H1 (cell line): ENCODE data around the gene PAQR8. TPM values are rescaled to one million over a fixed set of nuclear protein-coding genes. Genes with fewer than 3 reads are reported as not detected.

ENCODE experiments used
- CTCF ChIA-PET: fragments of 300-600 bp; sonication (Branson Sonifier 250); formaldehyde crosslinking; loops from one replicate; lab custom pipeline; 2021; ENCODE audit not compliant: partially characterized antibody; lab: Charles Lee
- POLR2A ChIA-PET: fragments of 300-600 bp; sonication (Branson Sonifier 250); formaldehyde crosslinking; loops from one replicate; lab custom pipeline; 2021; ENCODE audit warnings: inconsistent platforms; ENCODE audit not compliant: partially characterized antibody; lab: Charles Lee
- DNase-seq, 2 experiments: peaks; one replicate each; pipeline versions ENCODE4 v3.0.0 to v3.0.0-alpha.2; 2010 to 2022; ENCODE audit warnings: low spot score in 2 of 2, low read depth in 1 of 2, mixed read lengths in 1 of 2
- FAIRE-seq: peaks from 2 replicates; lab custom pipeline; 2011; peaks lifted over from hg19 to GRCh38; lab: Jason Lieb, UNC
- H2AFZ ChIP-seq: 2 replicates; pipeline ENCODE4 v1.8.1; 2012; ENCODE audit warnings: low read length, inconsistent platforms
- H2AK5ac ChIP-seq: 2 replicates; pipeline ENCODE4 v1.6.1; 2013; ENCODE audit warnings: low read depth, low read length
- H2BK120ac ChIP-seq: replicated peaks from 2 replicates; pipeline ENCODE3; 2013; ENCODE audit warnings: low read depth, low read length, inconsistent platforms
- H2BK12ac ChIP-seq: 2 replicates; pipeline ENCODE4 v1.6.1; 2013; ENCODE audit warnings: low read depth, low read length
- H2BK15ac ChIP-seq: 2 replicates; pipeline ENCODE4 v1.6.1; 2013; ENCODE audit warnings: low read length
- H2BK20ac ChIP-seq: 2 replicates; pipeline ENCODE4 v1.6.1; 2013; ENCODE audit warnings: low read length
- H2BK5ac ChIP-seq: 2 replicates; pipeline ENCODE4 v1.6.1; 2013; ENCODE audit warnings: low read depth, low read length
- H3K14ac ChIP-seq: 2 replicates; pipeline ENCODE4 v1.6.1; 2013; ENCODE audit warnings: inconsistent platforms; ENCODE audit not compliant: insufficient read length
- H3K18ac ChIP-seq: 2 replicates; pipeline ENCODE4 v1.6.1; 2013; ENCODE audit warnings: low read length; ENCODE audit errors: extremely low read depth
- H3K23ac ChIP-seq: 2 replicates; pipeline ENCODE4 v1.6.1; 2013; ENCODE audit warnings: inconsistent platforms; ENCODE audit not compliant: insufficient read length
- H3K23me2 ChIP-seq: 2 replicates; pipeline ENCODE4 v1.6.1; 2013; ENCODE audit warnings: low read depth, low read length
- H3K27ac ChIP-seq: 2 replicates; pipeline ENCODE4 v1.6.1; 2011; ENCODE audit warnings: low read depth, low read length, inconsistent platforms
- H3K27me3 ChIP-seq, 4 experiments: replicated peaks in 1 of 4; 1 replicate in 1 of 4; 2 replicates in 3 of 4; pipeline versions ENCODE4 v1.6.1 to v1.8.1; 2011 to 2013; ENCODE audit warnings: low read length in 3 of 4, mild to moderate bottlenecking in 3 of 4, inconsistent platforms in 2 of 4, mixed read lengths in 2 of 4, moderate library complexity in 1 of 4; ENCODE audit not compliant: control insufficient read depth in 3 of 4, insufficient read depth in 3 of 4; ENCODE audit errors: extremely low read depth in 1 of 4
- H3K36me3 ChIP-seq, 4 experiments: 2 replicates each; pipeline versions ENCODE4 v1.6.1 to v1.8.1; 2011 to 2013; ENCODE audit warnings: mild to moderate bottlenecking in 4 of 4, low read length in 3 of 4, moderate library complexity in 2 of 4, control low read depth in 1 of 4, inconsistent platforms in 1 of 4; ENCODE audit not compliant: insufficient read depth in 4 of 4, control insufficient read depth in 2 of 4
- H3K4ac ChIP-seq: replicated peaks from 2 replicates; pipeline ENCODE3; 2013; ENCODE audit warnings: low read length, low read depth, mixed read lengths, inconsistent platforms; ENCODE audit not compliant: insufficient read length
- H3K4me1 ChIP-seq, 4 experiments: replicated peaks in 1 of 4; 1 replicate in 1 of 4; 2 replicates in 3 of 4; pipeline versions ENCODE4 v1.6.1 to v1.8.1; 2011 to 2013; ENCODE audit warnings: low read length in 3 of 4, inconsistent platforms in 2 of 4, mixed read lengths in 1 of 4; ENCODE audit not compliant: insufficient read depth in 4 of 4, control insufficient read depth in 3 of 4
- H3K4me2 ChIP-seq, 2 experiments: 2 replicates each; pipeline versions ENCODE4 v1.6.1 to v1.8.1; 2011 to 2013; ENCODE audit warnings: low read depth in 2 of 2, low read length in 2 of 2, control low read depth in 1 of 2, inconsistent platforms in 1 of 2, mild to moderate bottlenecking in 1 of 2; ENCODE audit not compliant: insufficient read depth in 1 of 2
- H3K4me3 ChIP-seq, 4 experiments: fragments of 200-600, 300-600 bp in 1 of 4; sonication (generic), shearing (Covaris generic), sonication (Bioruptor Twin) in 1 of 4; 2 replicates each; pipeline versions ENCODE4 v1.5.1 to v1.8.1; 2011 to 2016; ENCODE audit warnings: low read length in 4 of 4, low read depth in 3 of 4, control low read depth in 2 of 4, inconsistent platforms in 2 of 4, mild to moderate bottlenecking in 2 of 4, mixed read lengths in 1 of 4, moderate library complexity in 1 of 4; ENCODE audit not compliant: insufficient read depth in 2 of 4; ENCODE audit errors: extremely low read depth in 1 of 4
- H3K56ac ChIP-seq: replicated peaks from 2 replicates; pipeline ENCODE3; 2013; ENCODE audit warnings: low read depth, mild to moderate bottlenecking, mixed read lengths, low read length, inconsistent platforms; ENCODE audit not compliant: insufficient read length
- H3K79me1 ChIP-seq: 2 replicates; pipeline ENCODE4 v1.6.1; 2013; ENCODE audit warnings: low read depth, low read length, control low read depth
- H3K79me2 ChIP-seq, 2 experiments: 2 replicates each; pipeline versions ENCODE4 v1.6.1 to v1.8.1; 2012 to 2013; ENCODE audit warnings: low read length in 2 of 2, mild to moderate bottlenecking in 2 of 2, inconsistent platforms in 1 of 2; ENCODE audit not compliant: insufficient read depth in 2 of 2, control insufficient read depth in 1 of 2
- H3K9ac ChIP-seq, 4 experiments: replicated peaks in 1 of 4; 1 replicate in 1 of 4; 2 replicates in 3 of 4; pipeline versions ENCODE4 v1.6.1 to v1.8.1; 2011 to 2013; ENCODE audit warnings: low read depth in 3 of 4, low read length in 3 of 4, control low read depth in 2 of 4, mild to moderate bottlenecking in 2 of 4, moderate library complexity in 2 of 4, inconsistent platforms in 1 of 4; ENCODE audit errors: extremely low read depth in 1 of 4
- H3K9me3 ChIP-seq, 2 experiments: 2 replicates each; pipeline versions ENCODE4 v1.6.1 to v1.8.1; 2012 to 2013; ENCODE audit warnings: mild to moderate bottlenecking in 2 of 2, moderate library complexity in 2 of 2, control low read depth in 1 of 2, inconsistent platforms in 1 of 2, low read depth in 1 of 2, low read length in 1 of 2, mixed read lengths in 1 of 2; ENCODE audit not compliant: insufficient read depth in 2 of 2
- H4K20me1 ChIP-seq, 2 experiments: replicated peaks in 1 of 2; 2 replicates each; pipeline versions ENCODE3 to v1.8.1; 2011 to 2013; ENCODE audit warnings: inconsistent platforms in 2 of 2, low read length in 2 of 2, mild to moderate bottlenecking in 1 of 2; ENCODE audit not compliant: insufficient read depth in 2 of 2, control insufficient read depth in 1 of 2
- H4K5ac ChIP-seq: 2 replicates; pipeline ENCODE4 v1.6.1; 2013; ENCODE audit warnings: low read length, low read depth, mixed read lengths, inconsistent platforms; ENCODE audit not compliant: insufficient read length
- H4K8ac ChIP-seq: 2 replicates; pipeline ENCODE4 v1.8.0; 2013; ENCODE audit warnings: mild to moderate bottlenecking, moderate library complexity, low read length, inconsistent platforms; ENCODE audit not compliant: insufficient read depth; ENCODE audit errors: extremely low read depth
- H4K91ac ChIP-seq: replicated peaks from 2 replicates; pipeline ENCODE3; 2013; ENCODE audit warnings: low read length, mixed read lengths, inconsistent platforms; ENCODE audit not compliant: insufficient read length
- EZH2 ChIP-seq: fragments of 200-600 bp; sonication (generic); IDR thresholded peaks from 2 replicates; pipeline ENCODE4 v1.7.1; 2012; ENCODE audit warnings: low read depth, mild to moderate bottlenecking, moderate library complexity, low read length, inconsistent platforms; ENCODE audit not compliant: severe bottlenecking
- JUN ChIP-seq: IDR thresholded peaks from 2 replicates; pipeline ENCODE4 v1.6.1; 2011; ENCODE audit warnings: low read depth, mild to moderate bottlenecking, improper control_type of control experiment, low read length
- NRF1 ChIP-seq: IDR thresholded peaks from 2 replicates; pipeline ENCODE4 v1.6.1; 2011; ENCODE audit warnings: mild to moderate bottlenecking, low read depth, low read length, improper control_type of control experiment
- SP4 ChIP-seq: IDR thresholded peaks from 2 replicates; pipeline ENCODE4 v1.6.1; 2012; ENCODE audit warnings: low read length, inconsistent platforms
- WGBS, 2 experiments: shearing (Covaris generic) in 1 of 2; methylation state at CpG; one replicate each; pipeline versions ENCODE4 v1.1.6 to v1.1.7; 2013 to 2015; ENCODE audit warnings: low lambda C conversion rate in 2 of 2, mixed read lengths in 2 of 2, inconsistent platforms in 1 of 2, low coverage in 1 of 2, missing lambda C conversion rate in 1 of 2; ENCODE audit not compliant: insufficient replicate concordance in 2 of 2, insufficient coverage in 1 of 2, insufficient read length in 1 of 2; ENCODE audit errors: extremely low coverage in 1 of 2, missing lambda C conversion rate in 1 of 2; 5-methylcytosine and 5-hydroxymethylcytosine counted together
- long read RNA-seq, 2 experiments: library from RNA in 1 of 2; library from capped mRNA in 1 of 2; stranded (forward); transcript quantifications; one replicate each; pipeline ENCODE4 v2.0.0, GENCODE V29; 2021; ENCODE audit warnings: inconsistent platforms in 1 of 2
- polyA minus RNA-seq, 3 experiments: library from RNA; depleted of rRNA, polyadenylated mRNA; stranded (reverse); fragments of >200 nt; gene quantifications; 1 replicate in 2 of 3; 2 replicates in 1 of 3; pipeline ENCODE4 v1.2.3, GENCODE V29; 2011
- polyA plus RNA-seq, 7 experiments: library from polyadenylated mRNA; depleted of rRNA in 3 of 7; stranded (reverse) in 5 of 7; unstranded in 2 of 7; fragments of >200 nt in 5 of 7; fragments of 200-250 nt in 2 of 7; gene quantifications; 1 replicate in 5 of 7; 2 replicates in 1 of 7; 4 replicates in 1 of 7; pipeline versions ENCODE4 v1.2.1 to v1.2.3, GENCODE V29; 2011 to 2013; ENCODE audit warnings: missing spikeins in 2 of 7, mixed read lengths in 2 of 7
- total RNA-seq: library from RNA; stranded (reverse); fragmentation: NEBNext Ultra II Directional; extraction: Animal tissue kit (Norgen Biotek cat#: 25700); gene quantifications from 2 replicates; pipeline ENCODE4 v1.2.1, GENCODE V29; 2021
- TF ChIP-seq, protein P1 (sequence below), 3 experiments: IDR thresholded peaks; 1 replicate in 2 of 3; 2 replicates in 1 of 3; pipeline versions ENCODE4 v1.5.1 to v1.6.1; 2011; ENCODE audit warnings: low read length in 3 of 3, mild to moderate bottlenecking in 3 of 3, inconsistent platforms in 2 of 3, low read depth in 1 of 3, moderate library complexity in 1 of 3; ENCODE audit not compliant: insufficient read depth in 1 of 3; ENCODE audit errors: control extremely low read depth in 1 of 3

PAQR8 gene
- total RNA-seq (9.1 and 9.6 TPM in 2 replicates), polyA plus RNA-seq (2011; rRNA removed) (7.6 and 9.7 TPM in 2 replicates), polyA minus RNA-seq (2011; rRNA and poly(A)+ RNA removed) (14.5 and 16.9 TPM in 2 replicates)
- polyA plus RNA-seq (2011; cell fraction: cytosol; rRNA removed): 7.1 TPM
- 6.6 TPM for polyA plus RNA-seq (2011; cell fraction: nucleus; rRNA removed)
- 5.6 to 6.7 TPM (median 6.0 TPM) in 4 replicates for polyA plus RNA-seq (2012, experiment 1 of 2)
- polyA plus RNA-seq (2012, experiment 2 of 2): 4.6 TPM
- polyA plus RNA-seq (2013, experiment 1 of 2): 9.6 TPM
- 11.3 TPM for polyA plus RNA-seq (2013, experiment 2 of 2)
- 5.9 TPM for polyA minus RNA-seq (2011; cell fraction: cytosol; rRNA and poly(A)+ RNA removed)
- 7.4 TPM for polyA minus RNA-seq (2011; cell fraction: nucleus; rRNA and poly(A)+ RNA removed)
- long read RNA-seq, experiment 1, full-length matches to known transcripts: 10 of 11 reads
- long read RNA-seq, experiment 1, partial matches to known transcripts: 0 of 11 reads
- long read RNA-seq, experiment 1, other reads (novel, unspliced or antisense): 1 of 11 reads
- long read RNA-seq, experiment 2: 0 reads

- CTCF ChIA-PET: interaction anchor here (0.7 to 1.7 kb wide), 8 partner anchors 10 to 83 kb away, joined by 3 to 5 read pairs (median 4); partner anchors contain the start of gene MCM3
- H4K8ac ChIP-seq: peak within 1 kb of the TSS; percentile 86
- TF ChIP-seq SP4: no peak
- TF ChIP-seq JUN: no peak
- TF ChIP-seq NRF1: peak; percentile 30; the same call in 1 of the 2 replicates
- TF ChIP-seq EZH2: no peak
- TF ChIP-seq, protein P1, sequence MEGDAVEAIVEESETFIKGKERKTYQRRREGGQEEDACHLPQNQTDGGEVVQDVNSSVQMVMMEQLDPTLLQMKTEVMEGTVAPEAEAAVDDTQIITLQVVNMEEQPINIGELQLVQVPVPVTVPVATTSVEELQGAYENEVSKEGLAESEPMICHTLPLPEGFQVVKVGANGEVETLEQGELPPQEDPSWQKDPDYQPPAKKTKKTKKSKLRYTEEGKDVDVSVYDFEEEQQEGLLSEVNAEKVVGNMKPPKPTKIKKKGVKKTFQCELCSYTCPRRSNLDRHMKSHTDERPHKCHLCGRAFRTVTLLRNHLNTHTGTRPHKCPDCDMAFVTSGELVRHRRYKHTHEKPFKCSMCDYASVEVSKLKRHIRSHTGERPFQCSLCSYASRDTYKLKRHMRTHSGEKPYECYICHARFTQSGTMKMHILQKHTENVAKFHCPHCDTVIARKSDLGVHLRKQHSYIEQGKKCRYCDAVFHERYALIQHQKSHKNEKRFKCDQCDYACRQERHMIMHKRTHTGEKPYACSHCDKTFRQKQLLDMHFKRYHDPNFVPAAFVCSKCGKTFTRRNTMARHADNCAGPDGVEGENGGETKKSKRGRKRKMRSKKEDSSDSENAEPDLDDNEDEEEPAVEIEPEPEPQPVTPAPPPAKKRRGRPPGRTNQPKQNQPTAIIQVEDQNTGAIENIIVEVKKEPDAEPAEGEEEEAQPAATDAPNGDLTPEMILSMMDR (IDR thresholded peaks at IDR 0.05; ENCODE audit: control extremely low read depth in 1 of 3, insufficient read depth in 1 of 3, low read depth in 1 of 3, low read length in 3 of 3): no peak
Measured at GRCh38 chr6:52361945-52362442, at the start of gene PAQR8. Gene PAQR8 (plus strand): TSS chr6:52362151. CDS start chr6:52403214, 41,063 bp downstream.

More at GRCh38 chr6:52361945-52362442, at the start of gene PAQR8:
- H4K20me1 ChIP-seq: peaks cover 0 to 4% of the 10 kb centered on the region in 2 experiments
- POLR2A ChIA-PET: interaction anchor here (0.6 to 1.5 kb wide), 7 partner anchors 12 to 109 kb away, joined by 3 to 11 read pairs (median 3); partner anchors contain the start of gene MCM3
- peak within 1 kb of the TSS; percentile 83 for H3K18ac ChIP-seq
- no peak within 1 kb of the TSS for H2BK120ac ChIP-seq
- no peaks in the 10 kb centered on the region for H3K9me3 ChIP-seq
- H4K5ac ChIP-seq: no peak within 1 kb of the TSS
- 0% methylated on average over 28 of the region's 69 CpGs; no CpG with 5 or more reads in 1 of the 2 experiments for WGBS, 2 experiments
- H2BK5ac ChIP-seq: peak within 1 kb of the TSS; percentile 31; the same call in 1 of the 2 replicates
- peaks cover 0 to 4% of the 10 kb centered on the region in 2 experiments; a peak in 1 of 4 replicates for H3K79me2 ChIP-seq
- peaks cover 2 to 12% (median 10%) of the 10 kb centered on the region in 4 experiments for H3K4me1 ChIP-seq
- no peaks in the 10 kb centered on the region for H3K79me1 ChIP-seq
- peak within 1 kb of the TSS; percentile 70 for H2AFZ ChIP-seq
- no peak within 1 kb of the TSS for H4K91ac ChIP-seq
- peak within 1 kb of the TSS; percentile 64 for H3K56ac ChIP-seq
- peaks cover 9% of the 10 kb centered on the region; the same call in 1 of the 2 replicates for H3K23me2 ChIP-seq
- H3K9ac ChIP-seq: peak within 1 kb of the TSS; percentile 52 to 67 (median 63)
- FAIRE-seq (no peak), DNase-seq (peak in 1 of 2 experiments; percentile 79)
- no peak within 1 kb of the TSS for H2AK5ac ChIP-seq
- no peak within 1 kb of the TSS for H2BK20ac ChIP-seq
- H3K14ac ChIP-seq: no peak within 1 kb of the TSS
- no peak within 1 kb of the TSS for H2BK15ac ChIP-seq
- peak within 1 kb of the TSS; percentile 6 for H3K23ac ChIP-seq
- H3K4me3 ChIP-seq: peak within 1 kb of the TSS; percentile 85 to 98 (median 86)
- no peak within 1 kb of the TSS for H3K4ac ChIP-seq
- peaks cover 0 to 11% (median 2%) of the 10 kb centered on the region in 4 experiments; a peak in 5 of 7 replicates for H3K27me3 ChIP-seq
- H3K4me2 ChIP-seq: peak within 1 kb of the TSS; percentile 92 to 93
- H2BK12ac ChIP-seq: no peak within 1 kb of the TSS
- H3K27ac ChIP-seq: 0 out of 2 replicates have a peak within 1 kb of the TSS, but pooled peaks have one; percentile 16
- no peaks in the 10 kb centered on the region for H3K36me3 ChIP-seq
